Loucy (cell line): ENCODE results near the gene ARHGAP25.

Experiments
- CTCF ChIP-seq: fragments of 200-600 bp; sonication (generic); conservative IDR thresholded peaks from 2 replicates; pipeline ENCODE4 v1.5.1; 2014; ENCODE audit warnings: mild to moderate bottlenecking, antibody characterized with exemption, low read length
- EZH2phosphoT487 ChIP-seq: fragments of 200-600 bp; IDR thresholded peaks from 2 replicates; pipeline ENCODE4 v1.6.1; 2018; ENCODE audit warnings: antibody characterized with exemption, mild to moderate bottlenecking, moderate library complexity, borderline replicate concordance

DNA sequence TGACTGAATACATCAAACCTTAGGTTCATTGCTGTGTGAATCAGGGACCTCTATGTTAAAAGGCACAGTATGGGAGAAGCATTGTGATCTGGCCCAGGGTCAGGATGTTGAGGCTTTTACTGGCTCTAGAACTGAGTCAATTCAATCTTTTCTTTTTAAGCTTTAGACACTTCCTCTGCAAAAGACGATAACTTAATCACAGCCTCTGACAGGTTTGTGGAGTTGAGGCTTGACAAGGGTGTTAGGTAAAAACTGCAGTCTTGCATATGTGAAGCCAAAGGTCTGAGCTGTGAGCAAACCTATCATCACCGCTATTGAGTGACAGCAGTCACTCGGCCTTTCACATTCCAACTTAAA, 17.3 kb upstream of the ARHGAP25 start:
- TF ChIP-seq CTCF (no peak), EZH2phosphoT487 (no peak)
